Measurements from ENCODE around the gene JPT1. TPM values are rescaled to one million over a fixed set of nuclear protein-coding genes. Genes with fewer than 3 reads are reported as not detected.
A peak's percentile ranks its signal among the peaks of the same experiment; 100 is the strongest.

The JPT1 gene
- total and polyA plus RNA-seq, 2 experiments from 2014 or later: 136 to 209 TPM

- peak within 1 kb of the TSS; percentile 72 for H3K4me3 ChIP-seq
- no peaks in the 10 kb centered on the region for H3K4me1 ChIP-seq (ENCODE audit: low read depth)
- no peak for TF ChIP-seq CTCF (IDR thresholded peaks at IDR 0.05; ENCODE audit: low read depth, low read length)
- H3K36me3 ChIP-seq: no peaks in the 10 kb centered on the region
- no peaks in the 10 kb centered on the region for H3K9me3 ChIP-seq (ENCODE audit: low read depth)
- peak; percentile 82 to 93 for DNase-seq (ENCODE audit: low read depth in 1 of 2, low spot score in 1 of 2)
- no peak within 1 kb of the TSS for H3K27ac ChIP-seq
- no peaks in the 10 kb centered on the region for H3K27me3 ChIP-seq
Observed at GRCh38 chr17:75109407-75110233, 44.7 kb downstream of the JPT1 start, which contains the start of gene ARMC7. Gene ARMC7 (plus strand): TSS chr17:75109969. CDS start chr17:75110289, 320 bp downstream.

- no peak for DNase-seq (ENCODE audit: low read depth in 1 of 2, low spot score in 1 of 2)
- no peak overlapping the region for H3K27ac ChIP-seq
Observed at GRCh38 chr17:75109046-75109406, 45.3 kb downstream of the JPT1 start.

GRCh38 chr17:75108193-75108592 lies 46.1 kb downstream of the JPT1 start:
- Histone ChIP-seq H3K36me3 (no peaks in the 10 kb centered on the region), H3K27ac (no peak overlapping the region), H3K4me3 (no peak overlapping the region), H3K27me3 (no peaks in the 10 kb centered on the region), H3K9me3 (ENCODE audit: low read depth) (no peaks in the 10 kb centered on the region), H3K4me1 (ENCODE audit: low read depth) (peaks cover 7% of the 10 kb centered on the region)
- DNase-seq (ENCODE audit: low read depth in 1 of 2, low spot score in 1 of 2): no peak
- no peak for TF ChIP-seq CTCF (IDR thresholded peaks at IDR 0.05; ENCODE audit: low read depth, low read length)

More at GRCh38 chr17:75109046-75109406, 45.3 kb downstream of the JPT1 start:
- no peaks in the 10 kb centered on the region for H3K9me3 ChIP-seq (ENCODE audit: low read depth)
- TF ChIP-seq CTCF (IDR thresholded peaks at IDR 0.05; ENCODE audit: low read depth, low read length): no peak
- no peaks in the 10 kb centered on the region for H3K27me3 ChIP-seq
- H3K4me3 ChIP-seq: peak overlapping the region; percentile 72
- H3K36me3 ChIP-seq: no peaks in the 10 kb centered on the region
- peaks cover under 1% of the 10 kb centered on the region for H3K4me1 ChIP-seq (ENCODE audit: low read depth)

- Histone ChIP-seq H3K36me3 (no peaks in the 10 kb centered on the region), H3K27me3 (no peaks in the 10 kb centered on the region), H3K27ac (no peak overlapping the region), H3K4me1 (ENCODE audit: low read depth) (peaks cover 7% of the 10 kb centered on the region), H3K9me3 (ENCODE audit: low read depth) (no peaks in the 10 kb centered on the region), H3K4me3 (no peak overlapping the region)
- peak; percentile 47 to 60 for DNase-seq (ENCODE audit: low read depth in 1 of 2, low spot score in 1 of 2)
- TF ChIP-seq CTCF (IDR thresholded peaks at IDR 0.05; ENCODE audit: low read depth, low read length): peak; percentile 80
Observed at GRCh38 chr17:75105126-75106080, 48.9 kb downstream of the JPT1 start.
